ENCODE results near the gene LSM14B.

The LSM14B gene

DNA sequence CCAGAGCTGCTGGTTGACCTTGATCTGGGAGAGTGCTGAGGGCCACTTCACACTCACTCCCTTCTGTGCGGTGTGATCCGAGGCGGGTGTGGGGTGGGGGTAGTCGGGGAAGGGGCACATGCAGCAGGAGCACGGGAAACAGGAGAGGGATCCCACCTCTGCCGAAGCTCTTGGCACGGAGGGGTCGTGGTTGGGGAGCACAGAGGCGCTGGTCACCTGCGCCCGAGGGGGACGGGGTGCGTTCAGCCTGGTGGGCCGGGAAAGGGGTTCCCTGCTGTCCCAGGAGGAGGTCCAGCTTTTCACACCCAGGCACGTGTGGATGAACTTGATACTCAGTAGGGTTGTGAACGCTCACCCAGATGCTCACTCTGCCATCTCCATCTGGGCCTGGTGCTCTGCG, 38.6 kb downstream of the LSM14B start:
- ChIA-PET CTCF (no interaction called here), POLR2A (no interaction called here)
- TF ChIP-seq, protein P1, sequence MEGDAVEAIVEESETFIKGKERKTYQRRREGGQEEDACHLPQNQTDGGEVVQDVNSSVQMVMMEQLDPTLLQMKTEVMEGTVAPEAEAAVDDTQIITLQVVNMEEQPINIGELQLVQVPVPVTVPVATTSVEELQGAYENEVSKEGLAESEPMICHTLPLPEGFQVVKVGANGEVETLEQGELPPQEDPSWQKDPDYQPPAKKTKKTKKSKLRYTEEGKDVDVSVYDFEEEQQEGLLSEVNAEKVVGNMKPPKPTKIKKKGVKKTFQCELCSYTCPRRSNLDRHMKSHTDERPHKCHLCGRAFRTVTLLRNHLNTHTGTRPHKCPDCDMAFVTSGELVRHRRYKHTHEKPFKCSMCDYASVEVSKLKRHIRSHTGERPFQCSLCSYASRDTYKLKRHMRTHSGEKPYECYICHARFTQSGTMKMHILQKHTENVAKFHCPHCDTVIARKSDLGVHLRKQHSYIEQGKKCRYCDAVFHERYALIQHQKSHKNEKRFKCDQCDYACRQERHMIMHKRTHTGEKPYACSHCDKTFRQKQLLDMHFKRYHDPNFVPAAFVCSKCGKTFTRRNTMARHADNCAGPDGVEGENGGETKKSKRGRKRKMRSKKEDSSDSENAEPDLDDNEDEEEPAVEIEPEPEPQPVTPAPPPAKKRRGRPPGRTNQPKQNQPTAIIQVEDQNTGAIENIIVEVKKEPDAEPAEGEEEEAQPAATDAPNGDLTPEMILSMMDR (IDR thresholded peaks at IDR 0.05; ENCODE audit: insufficient read depth, low read length, missing control alignments) = no peak
- no peak for DNase-seq (ENCODE audit: low read depth, low spot score)
- H3K4me3 ChIP-seq (ENCODE audit: low read depth, low read length) = no peak overlapping the region

DNA sequence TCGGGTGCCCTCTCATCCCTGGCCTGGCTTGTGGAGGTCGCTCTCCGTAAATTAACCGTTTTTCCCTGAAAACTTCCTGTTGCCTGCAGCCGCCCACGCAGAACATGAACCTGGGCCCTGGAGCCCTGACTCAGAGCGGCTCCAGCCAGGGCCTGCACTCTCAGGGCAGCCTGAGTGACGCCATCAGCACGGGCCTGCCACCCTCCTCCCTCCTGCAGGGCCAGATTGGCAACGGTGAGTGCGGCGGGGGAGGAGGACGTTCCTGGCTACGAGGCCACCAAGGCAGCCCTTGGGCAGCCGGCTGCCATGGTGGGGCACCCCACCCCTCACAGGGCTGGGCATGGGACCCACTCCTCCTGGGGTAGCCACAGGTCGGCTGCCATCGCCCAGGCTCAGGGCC, 39.1 kb downstream of the LSM14B start:
- TF ChIP-seq, protein P1 (IDR thresholded peaks at IDR 0.05; ENCODE audit: insufficient read depth, low read length, missing control alignments) = no peak
- no peak for DNase-seq (ENCODE audit: low read depth, low spot score)
- ChIA-PET POLR2A (no interaction called here), CTCF (no interaction called here)
- H3K4me3 ChIP-seq (ENCODE audit: low read depth, low read length) = no peak overlapping the region

DNA sequence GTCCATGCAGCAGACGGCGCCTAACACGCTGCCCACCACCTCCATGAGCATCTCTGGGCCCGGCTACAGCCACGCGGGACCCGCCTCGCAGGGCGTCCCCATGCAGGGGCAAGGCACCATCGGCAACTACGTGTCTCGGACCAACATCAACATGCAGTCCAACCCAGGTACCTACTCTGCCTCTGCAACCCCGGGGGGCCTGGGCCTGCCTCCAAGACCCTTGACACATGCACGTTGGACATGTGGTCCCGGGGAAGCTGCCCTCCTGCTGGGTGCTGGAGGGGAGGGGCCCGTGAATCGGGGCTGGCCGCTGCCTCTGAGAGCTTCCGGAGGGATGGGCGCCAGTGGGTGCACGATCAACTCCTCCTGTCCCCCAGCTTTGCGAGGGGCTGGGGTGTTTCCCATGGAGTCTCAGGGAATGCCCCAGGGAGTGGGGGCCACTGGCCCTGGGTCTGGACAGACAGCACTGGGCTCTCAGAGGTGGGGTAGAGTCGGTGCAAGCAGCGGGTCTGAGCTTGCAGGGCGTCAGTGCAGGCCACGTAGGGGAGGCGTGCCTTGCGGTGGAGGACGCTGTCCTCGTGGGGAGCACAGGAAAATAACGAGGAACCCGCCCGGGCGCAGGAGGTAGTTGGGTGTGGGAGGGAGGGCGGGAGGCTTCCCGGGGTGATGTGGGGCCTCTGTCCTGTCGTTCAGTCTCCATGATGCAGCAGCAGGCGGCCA, 40.6 kb downstream of the LSM14B start:
- ChIA-PET POLR2A (no interaction called here), CTCF (no interaction called here)
- DNase-seq (ENCODE audit: low read depth, low spot score) = no peak
- TF ChIP-seq, protein P1 (IDR thresholded peaks at IDR 0.05; ENCODE audit: insufficient read depth, low read length, missing control alignments) = no peak
- H3K4me3 ChIP-seq (ENCODE audit: low read depth, low read length) = no peak overlapping the region

DNA sequence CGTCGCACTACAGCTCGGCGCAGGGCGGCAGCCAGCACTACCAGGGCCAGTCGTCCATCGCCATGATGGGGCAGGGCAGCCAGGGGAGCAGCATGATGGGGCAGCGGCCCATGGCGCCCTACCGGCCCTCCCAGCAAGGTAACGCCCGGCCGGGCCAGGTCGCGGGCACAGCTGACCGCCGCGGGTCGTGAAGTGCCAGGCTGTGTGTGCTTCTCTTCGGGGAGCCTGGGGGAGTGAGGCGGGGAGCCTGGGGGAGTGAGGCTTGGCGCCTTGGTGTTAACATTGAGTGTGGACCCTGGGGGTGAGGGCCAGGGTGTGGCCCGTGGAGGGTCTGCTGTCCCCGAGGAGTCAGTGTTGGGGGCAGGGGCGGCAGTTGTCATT, 41.2 kb downstream of the LSM14B start:
- CTCF ChIA-PET = no interaction called here
- TF ChIP-seq, protein P1 (IDR thresholded peaks at IDR 0.05; ENCODE audit: insufficient read depth, low read length, missing control alignments) = no peak
- POLR2A ChIA-PET = no interaction called here
- no peak overlapping the region for H3K4me3 ChIP-seq (ENCODE audit: low read depth, low read length)
- no peak for DNase-seq (ENCODE audit: low read depth, low spot score)

DNA sequence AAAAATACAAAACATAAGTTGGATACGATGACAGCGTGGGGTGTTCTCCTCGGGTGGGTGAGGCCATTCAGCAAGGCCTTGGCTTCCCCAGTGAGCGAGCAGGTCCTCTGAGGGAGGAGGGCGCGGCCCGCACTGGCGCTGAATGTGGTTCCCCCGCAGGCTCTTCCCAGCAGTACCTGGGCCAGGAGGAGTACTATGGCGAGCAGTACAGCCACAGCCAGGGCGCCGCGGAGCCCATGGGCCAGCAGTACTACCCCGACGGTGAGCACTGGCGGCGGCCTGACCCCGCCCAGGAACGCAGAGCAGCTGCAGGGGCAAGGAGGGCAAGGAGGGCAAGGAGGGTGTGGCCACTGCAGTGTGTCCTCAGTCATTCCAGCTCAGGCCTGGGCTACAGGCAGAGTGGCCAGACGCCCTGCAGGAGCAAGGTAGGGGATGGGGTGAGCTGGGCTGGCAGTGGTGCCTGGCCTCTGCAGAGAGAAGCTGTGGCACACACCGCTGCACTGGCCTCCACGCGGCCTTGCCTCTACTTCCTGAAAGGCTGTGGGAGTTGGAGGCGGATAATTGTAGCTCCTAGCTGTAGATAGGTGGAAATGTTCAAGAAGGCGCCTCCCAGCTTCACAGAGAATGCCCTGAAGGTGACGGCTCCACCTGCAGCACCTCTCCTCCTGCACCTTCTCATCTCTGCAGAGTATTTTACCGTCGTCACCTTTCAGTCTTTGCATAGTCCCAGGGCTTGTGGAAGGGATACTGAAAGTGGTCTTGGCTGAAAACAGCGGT, 41.9 kb downstream of the LSM14B start:
- CTCF ChIA-PET = no interaction called here
- TF ChIP-seq, protein P1 (IDR thresholded peaks at IDR 0.05; ENCODE audit: insufficient read depth, low read length, missing control alignments) = no peak
- H3K4me3 ChIP-seq (ENCODE audit: low read depth, low read length) = no peak overlapping the region
- POLR2A ChIA-PET = no interaction called here
- no peak for DNase-seq (ENCODE audit: low read depth, low spot score)

DNA sequence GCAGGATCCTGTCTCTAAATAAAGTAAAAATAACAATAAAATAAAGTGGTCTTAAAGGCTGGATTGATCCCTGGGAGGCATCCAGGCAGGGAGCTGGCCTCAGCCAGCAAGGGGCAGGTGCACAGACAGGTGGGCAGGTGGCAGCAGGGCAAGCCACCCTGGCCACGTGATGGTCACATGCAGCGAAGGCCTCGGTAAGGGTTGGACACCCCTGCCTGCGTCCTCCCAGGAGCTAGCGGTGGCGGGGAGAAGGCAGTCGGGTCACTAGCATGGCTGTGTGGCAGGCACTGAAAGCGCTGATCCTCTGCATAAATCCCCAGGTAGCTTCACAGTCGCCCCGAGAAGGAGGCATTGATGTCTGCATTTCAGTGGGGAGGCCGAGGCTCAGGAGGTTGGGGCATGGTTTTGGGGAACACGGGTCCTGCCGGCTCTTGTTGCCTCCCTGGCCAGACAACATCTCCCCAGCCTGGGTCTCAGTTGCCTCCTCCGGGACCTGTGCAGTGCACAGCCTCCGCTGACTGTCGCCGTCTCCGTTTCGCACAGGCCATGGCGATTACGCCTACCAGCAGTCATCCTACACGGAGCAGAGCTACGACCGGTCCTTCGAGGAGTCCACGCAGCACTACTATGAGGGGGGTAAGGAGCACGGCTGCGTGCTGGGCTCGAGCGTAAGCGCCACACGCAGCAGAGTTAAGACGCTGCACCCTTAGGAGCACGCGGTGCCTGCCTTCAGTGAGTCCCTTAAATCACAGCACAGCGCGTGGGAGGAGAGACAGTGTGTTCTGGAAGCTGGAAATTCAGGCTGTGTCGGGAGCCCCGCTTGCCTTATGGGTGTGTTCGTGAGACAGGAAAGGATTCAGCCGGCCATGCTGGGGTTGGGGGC, 42.8 kb downstream of the LSM14B start:
- no peak overlapping the region for H3K4me3 ChIP-seq (ENCODE audit: low read depth, low read length)
- POLR2A ChIA-PET = no interaction called here
- TF ChIP-seq, protein P1 (IDR thresholded peaks at IDR 0.05; ENCODE audit: insufficient read depth, low read length, missing control alignments) = no peak
- no peak for DNase-seq (ENCODE audit: low read depth, low spot score)
- CTCF ChIA-PET = no interaction called here
